H1 (cell line): ENCODE results near the gene CREB1. TPM values are rescaled to one million over a fixed set of nuclear protein-coding genes. Genes with fewer than 3 reads are reported as not detected.

Source experiments
- ATF2 ChIP-seq: IDR thresholded peaks from 2 replicates; pipeline ENCODE4 v1.6.1; 2012; ENCODE audit warnings: low read length, inconsistent platforms
- CBX8 ChIP-seq: fragments of 300-800, 300-1000 bp; sonication (generic); IDR thresholded peaks from 2 replicates; pipeline ENCODE4 v1.7.1; 2016; ENCODE audit warnings: low read depth, low read length, borderline replicate concordance
- FOSL1 ChIP-seq: IDR thresholded peaks from 2 replicates; pipeline ENCODE4 v1.6.1; 2011; ENCODE audit warnings: mild to moderate bottlenecking, low read depth, low read length, moderate library complexity; ENCODE audit not compliant: insufficient read depth
- SIRT6 ChIP-seq: IDR thresholded peaks from one replicate; pipeline ENCODE4 v1.7.1; 2012; ENCODE audit warnings: low read length, inconsistent platforms
- SIX5 ChIP-seq: IDR thresholded peaks from 2 replicates; pipeline ENCODE4 v1.6.1; 2011; ENCODE audit warnings: mild to moderate bottlenecking, low read depth, low read length
- polyA plus RNA-seq, 7 experiments: library from polyadenylated mRNA; depleted of rRNA in 3 of 7; stranded (reverse) in 5 of 7; unstranded in 2 of 7; fragments of >200 nt in 5 of 7; fragments of 200-250 nt in 2 of 7; gene quantifications; 1 replicate in 5 of 7; 2 replicates in 1 of 7; 4 replicates in 1 of 7; pipeline versions ENCODE4 v1.2.1 to v1.2.3, GENCODE V29; 2011 to 2013; ENCODE audit warnings: missing spikeins in 2 of 7, mixed read lengths in 2 of 7
- total RNA-seq: library from RNA; stranded (reverse); fragmentation: NEBNext Ultra II Directional; extraction: Animal tissue kit (Norgen Biotek cat#: 25700); gene quantifications from 2 replicates; pipeline ENCODE4 v1.2.1, GENCODE V29; 2021

Gene CREB1
- total and polyA plus RNA-seq, 2 of the 8 experiments (the other 6 are each of a cell fraction or from before 2014, with no cell fraction given): 46.3 to 99.0 TPM

GRCh38 chr2:207571370-207571769 is 41.6 kb downstream of the CREB1 start (continued):
- TF ChIP-seq CBX8 (no peak), SIRT6 (no peak), SIX5 (no peak), FOSL1 (no peak), ATF2 (no peak)
